GM18858 (cell line): ENCODE results near the gene HPCAL1.

Source experiments
- ATAC-seq: cut with Tn5 transposase; IDR thresholded peaks from one replicate; pipeline ENCODE4 v1.9.1; 2021; ENCODE audit not compliant: unreplicated experiment

The HPCAL1 gene

DNA sequence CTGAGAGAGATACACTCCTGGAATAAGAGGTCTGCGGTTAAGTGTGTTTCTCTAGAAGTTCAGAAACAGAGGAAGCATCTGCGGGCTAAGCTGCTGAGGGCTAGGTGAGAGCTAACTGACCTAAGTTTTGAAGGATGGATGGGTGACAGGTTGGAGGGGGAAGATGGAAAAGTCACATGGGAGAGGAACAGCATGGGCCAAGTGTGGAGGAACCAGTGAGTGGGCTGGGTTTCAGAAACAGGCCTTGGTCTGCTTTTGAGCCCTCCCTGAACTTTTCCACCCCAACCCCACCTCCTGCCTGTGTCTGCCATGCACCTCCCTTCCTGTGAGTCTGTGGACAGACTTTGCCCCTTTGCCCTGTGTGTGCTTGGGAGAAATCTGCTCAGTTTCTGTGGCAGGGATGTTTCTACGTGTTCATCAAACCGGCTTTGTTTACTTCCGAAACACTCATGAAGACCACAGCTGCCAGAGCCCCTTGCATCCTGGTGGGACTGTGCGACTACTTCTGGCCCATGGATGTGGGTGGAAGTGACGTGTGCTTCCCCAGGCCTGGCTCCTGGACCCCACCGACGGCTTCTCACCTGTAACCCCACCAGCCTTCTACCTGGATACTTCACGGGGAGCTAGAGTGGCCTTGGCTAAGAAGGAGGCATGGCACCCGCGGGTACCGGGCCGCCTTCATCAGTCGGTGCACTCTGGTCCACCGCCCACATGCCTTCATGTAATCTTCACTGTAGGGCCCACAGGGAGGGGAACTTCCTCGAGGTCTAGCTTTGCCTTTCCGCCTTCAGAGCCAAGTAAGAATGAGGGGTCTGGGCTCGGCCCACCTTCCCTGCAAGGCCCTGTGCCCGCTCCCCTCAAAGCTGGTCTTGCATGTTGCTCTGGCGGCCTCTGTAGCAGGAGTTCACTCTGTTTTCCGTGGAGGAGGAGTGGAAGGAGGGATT lies 1.4 kb upstream of the HPCAL1 start:
- ATAC-seq = no peak

- ATAC-seq = no peak
Measured at GRCh38 chr2:10301941-10302478, 694 bp upstream of the HPCAL1 start.

DNA sequence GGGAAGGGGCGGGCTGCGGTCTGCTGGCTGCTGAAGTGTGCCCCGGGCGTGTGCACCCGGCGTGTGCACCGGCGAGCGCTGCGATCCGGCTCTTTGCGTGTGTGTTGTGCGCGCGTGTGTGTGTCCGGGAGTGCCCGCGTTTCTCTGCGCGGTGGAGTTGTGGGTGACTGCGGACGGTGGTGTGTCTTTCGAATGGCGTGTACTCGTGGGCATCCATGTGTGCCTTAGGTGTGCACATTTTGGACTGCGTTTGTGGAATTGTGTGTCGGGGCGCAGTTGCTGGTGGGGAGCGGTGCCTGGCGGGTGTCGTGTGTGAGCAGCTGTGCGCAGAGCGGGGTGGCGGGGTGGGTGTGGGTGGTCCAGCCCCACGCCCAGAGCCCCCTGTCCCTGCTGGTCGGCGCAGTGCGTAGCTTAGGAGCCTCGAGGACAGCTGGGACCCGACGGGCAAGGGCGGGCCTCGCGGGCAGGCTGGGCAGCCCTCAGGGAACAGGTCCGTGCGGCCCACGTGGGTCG lies 533 bp downstream of the HPCAL1 start:
- no peak for ATAC-seq

GRCh38 chr2:10303694-10304378 lies 1.1 kb downstream of the HPCAL1 start:
- no peak for ATAC-seq

- no peak for ATAC-seq
Measured at GRCh38 chr2:10304458-10305253, 2.0 kb downstream of the HPCAL1 start.

DNA sequence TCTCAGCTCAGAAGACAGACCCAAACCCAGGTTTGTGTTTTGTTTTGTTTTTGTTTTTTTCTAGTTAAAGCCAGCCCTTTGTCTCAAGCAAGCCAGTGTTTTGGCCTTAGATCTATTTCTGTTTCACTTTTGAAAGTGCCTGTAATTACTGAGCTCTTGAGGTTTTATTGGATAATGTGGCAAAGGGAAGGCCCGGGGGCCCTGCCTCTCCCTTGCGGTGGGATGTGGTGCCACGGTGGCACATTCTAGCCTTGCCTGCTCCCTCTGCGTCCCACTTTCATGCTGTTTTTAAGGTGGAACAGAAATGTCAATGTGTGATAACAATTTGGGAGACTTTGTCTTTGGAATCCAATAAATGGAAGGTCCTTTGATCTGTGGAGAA lies 2.5 kb downstream of the HPCAL1 start:
- ATAC-seq = no peak

GRCh38 chr2:10305715-10306114 lies 3.0 kb downstream of the HPCAL1 start:
- ATAC-seq = no peak

GRCh38 chr2:10306901-10307463 lies 4.3 kb downstream of the HPCAL1 start:
- no peak for ATAC-seq

- no peak for ATAC-seq
Measured at GRCh38 chr2:10307561-10308156, 5.0 kb downstream of the HPCAL1 start.

DNA sequence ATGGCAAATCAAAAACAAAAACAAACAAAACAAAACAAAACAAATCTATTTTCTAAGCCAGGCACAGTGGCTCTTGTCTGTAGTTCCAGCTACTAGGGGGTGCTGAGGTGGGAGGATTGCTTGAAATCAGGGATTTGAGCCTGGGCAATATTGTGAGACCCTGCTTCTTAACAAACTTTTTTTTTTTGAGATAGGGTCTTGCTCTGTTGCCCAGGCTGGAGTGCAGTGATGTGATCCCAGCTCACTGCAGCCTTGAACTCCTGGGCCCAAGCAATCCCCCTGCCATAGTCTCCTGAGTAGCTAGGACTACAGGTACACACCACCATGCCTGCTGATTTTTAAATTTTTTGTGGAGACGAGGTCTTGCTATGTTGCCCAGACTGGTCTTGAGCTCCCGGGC lies 6.2 kb downstream of the HPCAL1 start:
- ATAC-seq = no peak

GRCh38 chr2:10309286-10309685 lies 6.6 kb downstream of the HPCAL1 start:
- no peak for ATAC-seq

DNA sequence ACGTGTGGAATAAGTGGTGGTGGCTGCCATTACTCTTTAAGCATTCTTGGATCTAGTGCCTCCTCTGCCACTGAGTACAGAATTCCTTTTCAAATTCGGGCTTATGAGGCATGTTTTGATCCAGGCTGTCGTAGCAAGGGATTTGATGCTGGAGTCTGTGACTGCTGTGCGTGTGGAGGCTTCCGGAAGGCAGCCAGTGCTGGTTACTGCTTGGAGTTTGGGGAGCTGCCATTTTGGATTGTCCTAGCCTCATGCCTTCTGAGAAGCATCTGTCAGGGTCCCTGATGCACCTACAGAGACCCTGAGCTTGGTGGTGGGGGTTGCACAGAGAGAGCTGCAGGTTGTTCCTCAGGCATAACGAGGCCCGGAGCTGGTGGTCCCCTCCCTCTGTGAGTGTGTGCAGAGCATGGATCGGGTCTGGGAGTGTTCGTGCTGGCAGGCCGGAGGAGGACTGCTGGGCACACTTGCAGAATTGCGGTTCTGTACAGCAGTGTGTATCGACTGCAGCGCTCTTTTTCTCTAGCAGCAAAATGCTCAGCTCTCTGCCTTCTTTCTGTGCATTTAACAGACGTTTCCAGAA lies 7.7 kb downstream of the HPCAL1 start:
- ATAC-seq = no peak

- ATAC-seq = no peak
Measured at GRCh38 chr2:10311736-10312135, 9.0 kb downstream of the HPCAL1 start.

- ATAC-seq = no peak
Measured at GRCh38 chr2:10312437-10312957, 9.8 kb downstream of the HPCAL1 start.

- ATAC-seq = no peak
Measured at GRCh38 chr2:10316336-10316735, 13.6 kb downstream of the HPCAL1 start.

GRCh38 chr2:10316860-10317259 lies 14.2 kb downstream of the HPCAL1 start:
- no peak for ATAC-seq

DNA sequence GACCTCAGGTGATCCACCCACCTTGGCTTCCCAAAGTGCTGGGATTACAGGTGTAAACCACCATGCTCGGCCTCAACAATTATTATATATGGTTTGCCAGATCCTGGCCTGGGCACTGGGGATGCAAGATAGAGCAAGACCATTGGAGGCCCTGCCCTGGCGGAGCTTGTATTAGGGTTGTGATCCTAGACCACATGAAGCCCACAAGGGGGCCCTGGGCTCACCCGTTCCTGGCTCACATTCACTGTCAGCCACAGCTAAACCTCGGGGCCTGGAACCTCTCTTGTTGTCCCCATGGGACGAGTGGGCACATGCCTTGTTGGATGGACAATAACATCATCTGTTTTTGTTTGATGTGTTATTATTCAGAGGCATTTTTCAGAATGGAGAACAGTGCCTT lies 14.9 kb downstream of the HPCAL1 start:
- no peak for ATAC-seq

GRCh38 chr2:10318345-10318744 lies 15.6 kb downstream of the HPCAL1 start:
- no peak for ATAC-seq

GRCh38 chr2:10319892-10320574 lies 17.3 kb downstream of the HPCAL1 start:
- no peak for ATAC-seq
